Measurements from ENCODE around the gene PDE6G.

The PDE6G gene

GRCh38 chr17:81646869-81647600 lies 9.3 kb downstream of the PDE6G start:
- in situ Hi-C loops (cut with MboI; ENCODE audit: low pct_unique_long_range_greater_than_20kb, low sequenced_read_pairs, unreplicated experiment): no loop called here
- TF ChIP-seq, protein P1, sequence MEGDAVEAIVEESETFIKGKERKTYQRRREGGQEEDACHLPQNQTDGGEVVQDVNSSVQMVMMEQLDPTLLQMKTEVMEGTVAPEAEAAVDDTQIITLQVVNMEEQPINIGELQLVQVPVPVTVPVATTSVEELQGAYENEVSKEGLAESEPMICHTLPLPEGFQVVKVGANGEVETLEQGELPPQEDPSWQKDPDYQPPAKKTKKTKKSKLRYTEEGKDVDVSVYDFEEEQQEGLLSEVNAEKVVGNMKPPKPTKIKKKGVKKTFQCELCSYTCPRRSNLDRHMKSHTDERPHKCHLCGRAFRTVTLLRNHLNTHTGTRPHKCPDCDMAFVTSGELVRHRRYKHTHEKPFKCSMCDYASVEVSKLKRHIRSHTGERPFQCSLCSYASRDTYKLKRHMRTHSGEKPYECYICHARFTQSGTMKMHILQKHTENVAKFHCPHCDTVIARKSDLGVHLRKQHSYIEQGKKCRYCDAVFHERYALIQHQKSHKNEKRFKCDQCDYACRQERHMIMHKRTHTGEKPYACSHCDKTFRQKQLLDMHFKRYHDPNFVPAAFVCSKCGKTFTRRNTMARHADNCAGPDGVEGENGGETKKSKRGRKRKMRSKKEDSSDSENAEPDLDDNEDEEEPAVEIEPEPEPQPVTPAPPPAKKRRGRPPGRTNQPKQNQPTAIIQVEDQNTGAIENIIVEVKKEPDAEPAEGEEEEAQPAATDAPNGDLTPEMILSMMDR (IDR thresholded peaks at IDR 0.05; ENCODE audit: extremely low read depth, insufficient read depth, missing control alignments): no peak
- no peak for DNase-seq (ENCODE audit: low spot score)

- DNase-seq (ENCODE audit: low spot score): no peak
- TF ChIP-seq, protein P1 (IDR thresholded peaks at IDR 0.05; ENCODE audit: extremely low read depth, insufficient read depth, missing control alignments): no peak
- in situ Hi-C loops (cut with MboI; ENCODE audit: low pct_unique_long_range_greater_than_20kb, low sequenced_read_pairs, unreplicated experiment): no loop called here
These were observed 11.1 kb downstream of the PDE6G start for GRCh38 chr17:81644976-81645952.

DNA sequence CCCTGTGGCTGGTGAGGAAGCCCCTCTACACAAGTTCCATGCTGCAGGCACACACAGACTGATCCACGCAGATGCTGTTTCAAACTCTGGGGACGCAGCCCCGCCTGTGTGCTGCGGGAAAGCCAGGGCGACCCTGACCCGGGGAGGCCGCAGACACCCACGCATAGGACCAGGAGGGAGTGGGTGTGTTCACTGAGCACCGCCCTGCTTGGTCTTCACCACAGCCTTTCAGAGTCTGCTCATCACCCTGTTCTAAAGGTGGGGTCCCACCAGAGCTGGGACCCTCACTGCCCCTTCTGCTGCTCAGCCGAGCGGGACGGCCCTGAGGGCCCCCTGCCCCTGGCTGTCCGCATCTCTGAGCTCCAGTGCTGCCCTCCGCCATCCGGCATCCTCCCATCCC lies 11.8 kb downstream of the PDE6G start:
- in situ Hi-C loops (cut with MboI; ENCODE audit: low pct_unique_long_range_greater_than_20kb, low sequenced_read_pairs, unreplicated experiment): no loop called here
- no peak for DNase-seq (ENCODE audit: low spot score)
- TF ChIP-seq, protein P1 (IDR thresholded peaks at IDR 0.05; ENCODE audit: extremely low read depth, insufficient read depth, missing control alignments): no peak

DNA sequence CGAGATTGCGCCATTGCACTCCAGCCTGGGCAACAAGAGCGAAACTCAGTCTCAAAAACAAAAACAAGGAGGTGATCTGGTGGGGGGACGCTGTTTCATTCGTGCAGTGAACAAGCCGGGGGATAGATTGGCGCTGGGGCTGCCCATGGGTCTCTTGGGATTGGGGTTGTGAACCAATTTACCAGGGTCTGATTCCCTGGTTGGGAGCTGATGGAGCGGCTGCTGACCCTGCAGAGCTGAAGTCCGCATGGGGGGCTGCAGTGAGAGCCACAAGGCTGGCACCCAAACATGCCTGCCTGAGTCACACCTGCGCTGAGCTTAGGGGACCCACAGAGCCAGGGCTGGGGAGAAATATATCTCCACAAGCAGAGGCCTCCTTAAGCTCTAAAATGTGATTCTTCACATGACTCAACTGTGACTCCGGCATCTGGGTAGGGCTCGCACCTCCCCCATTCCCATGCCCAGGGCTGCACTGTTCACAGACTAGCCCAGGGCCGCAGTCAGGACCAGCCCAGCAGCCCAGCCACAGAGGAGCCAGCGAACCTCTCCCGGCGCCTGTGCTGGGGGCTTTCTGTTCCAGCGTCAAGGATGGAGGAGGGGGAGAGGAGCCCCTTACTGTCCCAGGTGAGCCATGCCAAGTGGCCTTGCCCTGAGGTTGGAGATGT lies 14.4 kb downstream of the PDE6G start:
- in situ Hi-C loops (cut with MboI; ENCODE audit: low pct_unique_long_range_greater_than_20kb, low sequenced_read_pairs, unreplicated experiment): no loop called here
- TF ChIP-seq, protein P1 (IDR thresholded peaks at IDR 0.05; ENCODE audit: extremely low read depth, insufficient read depth, missing control alignments): no peak
- no peak for DNase-seq (ENCODE audit: low spot score)

- DNase-seq (ENCODE audit: low spot score): no peak
- in situ Hi-C loops (cut with MboI; ENCODE audit: low pct_unique_long_range_greater_than_20kb, low sequenced_read_pairs, unreplicated experiment): no loop called here
- TF ChIP-seq, protein P1 (IDR thresholded peaks at IDR 0.05; ENCODE audit: extremely low read depth, insufficient read depth, missing control alignments): no peak
These were observed 16.3 kb downstream of the PDE6G start for GRCh38 chr17:81640011-81640410.

DNA sequence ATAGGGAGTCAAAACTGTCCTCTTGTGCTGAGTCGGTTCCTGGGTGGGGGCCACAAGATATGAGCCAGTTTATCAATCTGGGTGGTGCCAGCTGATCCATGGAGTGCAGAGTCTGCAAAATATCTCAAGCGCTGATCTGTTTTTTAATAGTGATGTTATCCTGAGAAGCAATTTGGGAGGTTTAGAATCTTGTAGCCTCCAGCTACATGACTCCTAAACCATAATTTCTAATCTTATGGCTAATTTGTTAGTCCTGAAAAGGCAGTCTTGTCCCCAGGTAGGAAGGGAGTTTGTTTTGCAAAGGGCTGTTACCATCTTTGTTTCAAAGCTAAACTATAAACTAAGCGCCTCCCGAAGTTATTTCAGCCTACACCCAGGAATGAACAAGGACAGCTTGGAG lies 17.7 kb downstream of the PDE6G start:
- TF ChIP-seq, protein P1 (IDR thresholded peaks at IDR 0.05; ENCODE audit: extremely low read depth, insufficient read depth, missing control alignments): no peak
- in situ Hi-C loops (cut with MboI; ENCODE audit: low pct_unique_long_range_greater_than_20kb, low sequenced_read_pairs, unreplicated experiment): no loop called here
- no peak for DNase-seq (ENCODE audit: low spot score)

All from GM13977 (cell line).